ENCODE measurements around the gene SMIM27.

SMIM27 gene

DNA sequence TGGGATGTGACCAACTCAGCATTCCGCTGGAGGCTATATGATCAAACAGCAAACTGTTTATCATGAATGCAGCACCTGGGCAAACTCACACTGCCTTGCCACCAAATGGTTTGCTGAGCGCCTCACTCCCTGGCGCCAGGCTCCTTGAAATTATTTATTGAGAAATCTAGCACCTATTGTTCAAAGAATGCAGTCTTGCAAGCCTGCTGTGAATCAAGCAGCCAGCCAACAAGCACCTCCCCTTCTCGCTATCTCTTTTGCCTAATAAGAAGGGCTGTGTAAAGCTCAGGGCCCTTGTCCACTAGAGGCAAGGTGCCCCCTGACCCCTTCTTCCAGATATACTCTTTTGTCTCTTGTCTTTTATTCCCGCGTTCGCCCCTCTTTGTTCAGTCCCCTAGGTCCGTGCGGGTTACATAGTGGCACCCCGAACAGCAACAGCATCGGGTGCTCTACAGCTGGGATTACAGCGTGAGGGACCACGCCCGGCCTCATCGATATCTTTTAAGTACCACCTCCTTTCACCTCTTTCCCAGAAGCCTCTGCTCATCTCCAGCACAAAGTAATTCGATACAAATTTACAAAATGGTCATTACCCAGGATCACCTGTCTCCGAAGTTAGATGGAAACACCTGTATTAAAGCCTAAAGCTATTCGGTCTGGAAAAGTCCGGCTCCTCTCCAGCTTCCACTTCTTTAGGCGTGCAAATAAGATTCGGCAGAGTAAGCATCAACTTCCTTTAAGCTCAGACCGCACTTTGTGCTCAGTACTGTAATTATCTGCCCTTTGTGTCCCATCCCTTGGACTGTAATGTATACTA is 27.0 kb upstream of the SMIM27 start:
- TF ChIP-seq, protein P1, sequence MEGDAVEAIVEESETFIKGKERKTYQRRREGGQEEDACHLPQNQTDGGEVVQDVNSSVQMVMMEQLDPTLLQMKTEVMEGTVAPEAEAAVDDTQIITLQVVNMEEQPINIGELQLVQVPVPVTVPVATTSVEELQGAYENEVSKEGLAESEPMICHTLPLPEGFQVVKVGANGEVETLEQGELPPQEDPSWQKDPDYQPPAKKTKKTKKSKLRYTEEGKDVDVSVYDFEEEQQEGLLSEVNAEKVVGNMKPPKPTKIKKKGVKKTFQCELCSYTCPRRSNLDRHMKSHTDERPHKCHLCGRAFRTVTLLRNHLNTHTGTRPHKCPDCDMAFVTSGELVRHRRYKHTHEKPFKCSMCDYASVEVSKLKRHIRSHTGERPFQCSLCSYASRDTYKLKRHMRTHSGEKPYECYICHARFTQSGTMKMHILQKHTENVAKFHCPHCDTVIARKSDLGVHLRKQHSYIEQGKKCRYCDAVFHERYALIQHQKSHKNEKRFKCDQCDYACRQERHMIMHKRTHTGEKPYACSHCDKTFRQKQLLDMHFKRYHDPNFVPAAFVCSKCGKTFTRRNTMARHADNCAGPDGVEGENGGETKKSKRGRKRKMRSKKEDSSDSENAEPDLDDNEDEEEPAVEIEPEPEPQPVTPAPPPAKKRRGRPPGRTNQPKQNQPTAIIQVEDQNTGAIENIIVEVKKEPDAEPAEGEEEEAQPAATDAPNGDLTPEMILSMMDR (conservative IDR thresholded peaks at IDR 0.05; ENCODE audit: low read depth, low read length), result no peak
- DNase-seq (ENCODE audit: low read depth), result peak; percentile 38
- H3K4me3 ChIP-seq (ENCODE audit: low read depth, low read length), result peak overlapping the region; percentile 83

DNA sequence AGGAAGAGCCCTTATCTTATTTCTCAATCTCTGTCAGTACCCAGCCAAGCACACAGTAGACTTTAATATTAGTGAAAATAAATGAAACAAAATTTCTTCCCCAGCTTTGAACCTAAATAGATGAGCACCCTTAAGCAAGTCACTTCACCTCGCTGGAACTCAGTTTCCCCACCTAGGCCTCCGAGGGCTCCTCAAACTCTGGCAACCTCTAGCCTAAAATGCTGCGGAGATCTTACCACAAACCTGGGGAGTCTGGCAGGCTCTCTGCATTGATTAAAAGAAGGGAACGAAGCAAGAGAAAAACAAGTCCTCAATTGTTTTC is 26.5 kb upstream of the SMIM27 start:
- TF ChIP-seq, protein P1 (conservative IDR thresholded peaks at IDR 0.05; ENCODE audit: low read depth, low read length), result no peak
- H3K4me3 ChIP-seq (ENCODE audit: low read depth, low read length), result peak overlapping the region; percentile 83
- no peak for DNase-seq (ENCODE audit: low read depth)

DNA sequence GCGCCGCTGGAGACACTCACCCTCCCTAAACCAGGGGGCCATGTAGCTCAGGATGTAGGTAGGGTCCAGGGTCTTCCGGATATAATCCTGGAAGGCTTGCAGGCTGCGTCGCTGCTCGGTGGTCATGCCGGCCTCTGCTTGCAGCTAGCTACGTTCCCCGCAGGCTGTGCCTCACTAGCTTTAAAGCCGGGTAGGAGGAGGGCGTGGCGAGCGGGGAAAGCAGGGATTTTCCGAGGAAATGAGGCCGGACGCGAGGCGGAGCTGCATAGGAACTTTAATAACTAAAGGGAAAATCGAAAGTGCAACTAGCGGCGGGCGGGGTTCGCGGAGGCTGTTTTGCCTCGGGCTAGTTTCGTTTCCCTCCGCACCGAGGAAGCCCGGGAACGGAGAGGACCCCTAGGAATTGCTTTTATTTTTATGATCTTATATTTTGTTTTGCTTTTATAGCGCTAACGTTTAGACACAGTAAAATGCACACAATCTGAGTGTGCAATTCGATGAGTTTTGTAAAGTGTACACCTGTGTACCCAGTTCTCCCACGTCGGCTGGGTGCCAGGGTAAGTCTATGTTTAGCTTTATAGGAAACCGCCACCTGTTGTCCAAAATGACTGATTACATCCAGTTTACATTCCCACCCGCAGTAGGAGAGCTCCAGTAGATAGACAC is 26.0 kb upstream of the SMIM27 start, which contains the start of gene RIGI:
RIGI (minus strand) TSS at position 156 of the 666 bp plus-strand sequence; CDS start at position 126, 30 bp downstream.
- H3K4me3 ChIP-seq (ENCODE audit: low read depth, low read length), result peak within 1 kb of the TSS; percentile 83
- TF ChIP-seq, protein P1 (conservative IDR thresholded peaks at IDR 0.05; ENCODE audit: low read depth, low read length), result peak; percentile 66
- peak; percentile 94 for DNase-seq (ENCODE audit: low read depth)

DNA sequence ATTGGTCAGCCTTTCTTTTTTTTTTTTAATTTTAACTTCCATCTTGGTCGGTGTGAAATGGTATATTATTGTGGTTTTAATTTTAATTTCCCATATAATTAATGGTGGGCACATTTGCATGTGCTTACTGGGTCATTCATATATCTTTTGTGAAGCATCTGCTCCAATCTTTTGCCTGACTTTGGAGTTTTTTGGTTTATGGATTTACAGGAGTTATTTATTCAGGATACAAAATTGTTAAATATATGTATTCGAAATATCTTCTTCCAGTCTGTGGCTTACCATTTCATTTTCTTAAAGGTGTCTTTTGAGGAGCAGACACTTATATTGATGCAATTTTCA is 25.4 kb upstream of the SMIM27 start:
- TF ChIP-seq, protein P1 (conservative IDR thresholded peaks at IDR 0.05; ENCODE audit: low read depth, low read length), result no peak

DNA sequence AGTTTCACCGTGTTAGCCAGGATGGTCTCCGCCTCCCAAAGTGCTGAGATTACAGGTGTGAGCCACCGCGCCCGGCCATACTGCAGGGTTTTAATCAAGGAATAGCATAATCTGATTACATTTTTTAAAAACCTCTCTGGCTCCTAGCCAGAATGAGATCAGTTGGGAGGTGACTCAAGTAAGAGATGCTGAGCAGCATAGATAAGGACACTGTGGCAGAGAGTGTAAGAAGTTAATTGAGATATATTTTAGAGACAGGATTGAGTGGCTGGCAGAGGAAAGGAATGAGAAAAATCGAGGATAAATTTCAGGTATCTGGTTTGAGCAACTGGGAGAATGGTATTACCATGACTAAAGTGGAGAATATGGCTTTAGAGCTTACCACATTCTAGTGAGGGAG is 18.8 kb upstream of the SMIM27 start:
- DNase-seq (ENCODE audit: low read depth), result peak; percentile 8
- no peak overlapping the region for H3K4me3 ChIP-seq (ENCODE audit: low read depth, low read length)
- TF ChIP-seq, protein P1 (conservative IDR thresholded peaks at IDR 0.05; ENCODE audit: low read depth, low read length), result no peak

More for the DNA sequence above, 25.4 kb upstream of the SMIM27 start:
- peak overlapping the region; percentile 83 for H3K4me3 ChIP-seq (ENCODE audit: low read depth, low read length)
- no peak for DNase-seq (ENCODE audit: low read depth)

DNA sequence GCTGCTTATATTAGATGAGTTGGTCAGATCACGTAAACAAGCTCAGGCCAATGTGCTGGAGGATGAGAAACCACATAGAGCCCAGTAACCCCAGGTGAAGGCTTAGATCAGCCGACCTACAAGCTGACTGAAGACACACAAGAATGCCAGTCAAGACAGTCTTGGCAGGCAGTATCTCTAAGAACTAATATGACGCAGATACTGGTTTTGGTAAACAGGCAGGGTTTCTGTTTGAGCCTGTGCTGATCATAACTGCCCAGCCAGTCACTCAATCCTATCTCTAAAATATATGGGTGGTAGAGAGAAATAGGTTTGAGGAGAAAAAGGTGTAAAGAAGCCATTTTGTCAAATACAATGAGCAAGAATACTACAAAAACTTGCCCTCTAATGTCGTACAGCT is 18.3 kb upstream of the SMIM27 start:
- DNase-seq (ENCODE audit: low read depth), result no peak
- H3K4me3 ChIP-seq (ENCODE audit: low read depth, low read length), result no peak overlapping the region
- TF ChIP-seq, protein P1 (conservative IDR thresholded peaks at IDR 0.05; ENCODE audit: low read depth, low read length), result no peak
